Smooth muscle cell (in vitro differentiated cells): ENCODE results near the gene ARHGAP18. TPM values are rescaled to one million over a fixed set of nuclear protein-coding genes. Genes with fewer than 3 reads are reported as not detected.

Experiments used
- DNase-seq: peaks from one replicate; lab custom pipeline; 2025; ENCODE audit not compliant: unreplicated experiment; lab: John Stamatoyannopoulos, UW
- H2AFZ ChIP-seq: fragments of 200-600 bp; sonication (generic); 2 replicates; pipeline ENCODE4 v1.6.0; 2016; ENCODE audit warnings: antibody characterized with exemption, low read depth, mild to moderate bottlenecking
- H3F3A ChIP-seq: fragments of 200-600 bp; sonication (generic); 2 replicates; pipeline ENCODE4 v1.6.0; 2017; ENCODE audit warnings: antibody characterized with exemption, low read depth
- H3K27ac ChIP-seq: fragments of 200-600 bp; sonication (generic); 2 replicates; pipeline ENCODE4 v1.5.1; 2016; ENCODE audit warnings: low read depth, mild to moderate bottlenecking
- H3K27me3 ChIP-seq: fragments of 200-600 bp; sonication (generic); 2 replicates; pipeline ENCODE4 v1.6.1; 2016; ENCODE audit warnings: low read depth, mild to moderate bottlenecking
- H3K36me3 ChIP-seq: fragments of 200-600 bp; sonication (generic); 2 replicates; pipeline ENCODE4 v1.5.1; 2016; ENCODE audit warnings: low read depth
- H3K4me1 ChIP-seq: fragments of 200-600 bp; sonication (generic); 2 replicates; pipeline ENCODE4 v1.5.1; 2016; ENCODE audit warnings: low read depth
- H3K4me2 ChIP-seq: fragments of 200-600 bp; sonication (generic); 2 replicates; pipeline ENCODE4 v1.6.0; 2016; ENCODE audit warnings: mild to moderate bottlenecking
- H3K4me3 ChIP-seq: fragments of 200-600 bp; sonication (generic); 2 replicates; pipeline ENCODE4 v1.5.1; 2016; ENCODE audit warnings: mild to moderate bottlenecking
- H3K79me2 ChIP-seq: fragments of 200-600 bp; sonication (generic); 2 replicates; pipeline ENCODE4 v1.6.0; 2016; ENCODE audit warnings: low read depth, mild to moderate bottlenecking
- H3K9ac ChIP-seq: fragments of 200-600 bp; sonication (generic); 2 replicates; pipeline ENCODE4 v1.6.0; 2016; ENCODE audit warnings: low read depth
- H3K9me3 ChIP-seq: fragments of 200-600 bp; sonication (generic); replicated peaks from 2 replicates; pipeline ENCODE4 v1.5.1; 2016; ENCODE audit warnings: low read depth
- H4K20me1 ChIP-seq: fragments of 200-600 bp; sonication (generic); 2 replicates; pipeline ENCODE4 v1.6.0; 2016; ENCODE audit warnings: low read depth
- CTCF ChIP-seq: fragments of 200-600 bp; sonication (generic); IDR thresholded peaks from 2 replicates; pipeline ENCODE4 v1.5.1; 2017; ENCODE audit warnings: borderline replicate concordance, mild to moderate bottlenecking, antibody characterized with exemption; ENCODE audit not compliant: insufficient read depth, poor library complexity, severe bottlenecking
- WGBS: methylation state at CpG from one replicate; pipeline ENCODE4 v1.1.7; 2016; ENCODE audit warnings: low lambda C conversion rate; 5-methylcytosine and 5-hydroxymethylcytosine counted together
- polyA plus RNA-seq: library from polyadenylated mRNA; unstranded; fragments of >200 nt; fragmentation: Nextera tagmentation; extraction: Ambion mirVana; gene quantifications from 2 replicates; pipeline ENCODE4 v1.2.1, GENCODE V29; 2016
- total RNA-seq: library from RNA; depleted of rRNA; stranded (reverse); fragments of >200 nt; gene quantifications from 2 replicates; pipeline ENCODE4 v1.2.3, GENCODE V29; 2014

ARHGAP18 gene
- total and polyA plus RNA-seq, 2 experiments from 2014 or later: 3.2 to 9.6 TPM

GRCh38 chr6:129733290-129733689 lies 23.3 kb upstream of the ARHGAP18 start:
- no peak for TF ChIP-seq CTCF
- H3K4me1 ChIP-seq: no peaks in the 10 kb centered on the region

DNA sequence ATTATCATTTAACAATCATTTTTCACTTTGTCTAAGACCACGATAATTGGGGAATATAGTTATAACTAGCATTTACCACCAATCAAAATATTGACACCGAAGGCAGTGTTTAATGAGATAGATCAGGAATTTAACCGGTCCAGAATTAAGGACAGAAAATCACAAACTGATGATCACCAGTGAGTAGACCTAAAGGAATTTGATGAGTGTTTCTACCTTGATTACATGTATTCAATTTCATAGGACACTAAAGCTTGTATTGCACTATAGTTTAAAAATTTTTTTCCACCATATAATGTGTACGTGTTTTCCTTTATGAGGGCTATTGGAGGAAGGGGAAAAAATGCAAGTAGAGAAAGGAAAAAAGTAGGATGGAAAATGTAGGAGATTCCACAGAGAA lies 22.6 kb upstream of the ARHGAP18 start:
- Histone ChIP-seq H3K27ac (no peak overlapping the region), H3K36me3 (no peaks in the 10 kb centered on the region), H3K9ac (no peak overlapping the region), H4K20me1 (no peaks in the 10 kb centered on the region), H2AFZ (no peak overlapping the region), H3K27me3 (no peaks in the 10 kb centered on the region), H3K4me3 (no peak overlapping the region), H3K4me2 (no peak overlapping the region), H3K79me2 (no peaks in the 10 kb centered on the region), H3K4me1 (no peaks in the 10 kb centered on the region), H3K9me3 (no peaks in the 10 kb centered on the region), H3F3A (peaks cover 8% of the 10 kb centered on the region)
- no peak for DNase-seq
- no peak for TF ChIP-seq CTCF
- 96% methylated on average over 4 of the region's 4 CpGs for WGBS

More at GRCh38 chr6:129733290-129733689, 23.3 kb upstream of the ARHGAP18 start:
- H2AFZ ChIP-seq: no peak overlapping the region
- no peak overlapping the region for H3K4me2 ChIP-seq
- WGBS: 82% methylated on average over 2 of the region's 2 CpGs
- H3K9me3 ChIP-seq: no peaks in the 10 kb centered on the region
- H4K20me1 ChIP-seq: no peaks in the 10 kb centered on the region
- no peak overlapping the region for H3K27ac ChIP-seq
- H3K9ac ChIP-seq: no peak overlapping the region
- H3F3A ChIP-seq: peaks cover 8% of the 10 kb centered on the region
- DNase-seq: no peak
- no peaks in the 10 kb centered on the region for H3K27me3 ChIP-seq
- no peak overlapping the region for H3K4me3 ChIP-seq
- H3K36me3 ChIP-seq: no peaks in the 10 kb centered on the region
- H3K79me2 ChIP-seq: no peaks in the 10 kb centered on the region

GRCh38 chr6:129732034-129732433 lies 22.1 kb upstream of the ARHGAP18 start:
- Histone ChIP-seq H3K4me2 (no peak overlapping the region), H3K4me1 (no peaks in the 10 kb centered on the region), H3K27ac (no peak overlapping the region), H3K27me3 (no peaks in the 10 kb centered on the region), H2AFZ (no peak overlapping the region), H3K79me2 (no peaks in the 10 kb centered on the region), H3K4me3 (no peak overlapping the region), H3F3A (peaks cover 8% of the 10 kb centered on the region), H3K36me3 (no peaks in the 10 kb centered on the region), H4K20me1 (no peaks in the 10 kb centered on the region), H3K9me3 (no peaks in the 10 kb centered on the region), H3K9ac (no peak overlapping the region)
- DNase-seq: no peak
- 69% methylated on average over 2 of the region's 2 CpGs for WGBS
- TF ChIP-seq CTCF: no peak

DNA sequence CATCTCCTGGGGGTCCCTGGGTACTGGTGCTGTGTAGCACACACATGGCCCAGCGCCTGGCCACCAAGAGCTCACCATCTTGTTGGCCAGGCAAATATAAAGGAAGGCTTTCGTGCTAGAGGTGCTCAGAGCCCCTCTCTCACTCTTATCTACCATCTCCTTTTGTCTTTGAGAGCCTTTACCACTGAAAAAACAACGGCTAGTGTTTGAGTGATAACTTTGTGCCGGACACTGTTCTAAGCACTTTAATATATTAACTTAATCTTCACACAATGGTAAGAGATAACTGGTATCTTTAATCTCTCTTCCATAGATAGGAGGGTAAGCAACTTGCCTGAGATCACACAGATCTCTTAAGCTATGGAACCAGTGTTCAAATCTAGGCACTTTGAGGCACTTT lies 21.5 kb upstream of the ARHGAP18 start:
- no peak overlapping the region for H2AFZ ChIP-seq
- H3K79me2 ChIP-seq: no peaks in the 10 kb centered on the region
- no peaks in the 10 kb centered on the region for H3K9me3 ChIP-seq
- no peak for TF ChIP-seq CTCF
- WGBS: 64% methylated on average over 4 of the region's 4 CpGs
- no peaks in the 10 kb centered on the region for H3K27me3 ChIP-seq
- H3K9ac ChIP-seq: no peak overlapping the region
- H3F3A ChIP-seq: peaks cover 8% of the 10 kb centered on the region
- no peak overlapping the region for H3K4me2 ChIP-seq
- no peak overlapping the region for H3K4me3 ChIP-seq
- no peak for DNase-seq
- no peak overlapping the region for H3K27ac ChIP-seq
- H4K20me1 ChIP-seq: no peaks in the 10 kb centered on the region
- H3K36me3 ChIP-seq: no peaks in the 10 kb centered on the region
- H3K4me1 ChIP-seq: no peaks in the 10 kb centered on the region
